Tibial artery (tissue), 4 donors: ENCODE measurements around the gene NPDC1.

Experiments
- DNase-seq, 2 donors: peaks; one replicate each; pipeline ENCODE4 v3.0.0-alpha.2; 2019
- H3K27ac ChIP-seq, 2 donors: fragments of 200-600 bp; sonication (generic) in 1 of 2; 1 replicate in 1 of 2; 2 replicates in 1 of 2; pipeline ENCODE4 v1.5.1; 2018 to 2019; ENCODE audit warnings: mild to moderate bottlenecking in 1 of 2
- H3K27me3 ChIP-seq, 2 donors: fragments of 200-600 bp; sonication (generic) in 1 of 2; one replicate each; pipeline versions ENCODE4 v1.5.1 to v1.6.0; 2016 to 2019
- H3K36me3 ChIP-seq, 3 donors: fragments of 200-600 bp; sonication (generic) in 2 of 3; one replicate each; pipeline ENCODE4 v1.5.1; 2016 to 2019; ENCODE audit warnings: mild to moderate bottlenecking in 2 of 3
- H3K4me1 ChIP-seq, 4 donors: fragments of 200-600 bp; sonication (generic) in 2 of 4; 1 replicate in 3 of 4; 2 replicates in 1 of 4; pipeline ENCODE4 v1.5.1; 2016 to 2019
- H3K4me3 ChIP-seq, 2 donors: fragments of 200-600 bp; sonication (generic) in 1 of 2; 1 replicate in 1 of 2; 2 replicates in 1 of 2; pipeline ENCODE4 v1.5.1; 2018 to 2019; ENCODE audit warnings: mild to moderate bottlenecking in 2 of 2
- H3K9me3 ChIP-seq, 3 donors: fragments of 200-600 bp; sonication (generic) in 1 of 3; one replicate each; pipeline ENCODE4 v1.5.1; 2016 to 2019
- CTCF ChIP-seq, 2 experiments: fragments of 200-600 bp in 1 of 2; fragments of 450-650 bp in 1 of 2; IDR thresholded peaks; one replicate each; pipeline ENCODE4 v1.5.1; 2017 to 2019; ENCODE audit warnings: antibody characterized with exemption in 2 of 2, mild to moderate bottlenecking in 1 of 2, moderate library complexity in 1 of 2
- intact Hi-C: fragments of 100-400 bp; cut with DNase I; formaldehyde crosslinking; loops from one replicate; pipeline ENCODE4 v1.15.0; 2023; ENCODE audit warnings: low total_unique reads

NPDC1 gene

GRCh38 chr9:137042751-137043727 is 2.9 kb downstream of the NPDC1 start:
- no peaks in the 10 kb centered on the region for H3K9me3 ChIP-seq
- peaks cover 5 to 31% (median 22%) of the 10 kb centered on the region in 3 donors for H3K36me3 ChIP-seq
- no peak for TF ChIP-seq CTCF (IDR thresholded peaks at IDR 0.05)
- peak overlapping the region in 1 of 2 donors; percentile 54 for H3K4me3 ChIP-seq
- intact Hi-C loops, result loop anchor here (5.0 kb wide), 1 partner anchor 34 kb away; the partner anchor contains the start of gene UAP1L1
- H3K27ac ChIP-seq, result no peak overlapping the region
- peaks cover 0 to 16% of the 10 kb centered on the region in 2 donors for H3K27me3 ChIP-seq
- no peak for DNase-seq
- peaks cover 0 to 33% (median 21%) of the 10 kb centered on the region in 4 donors for H3K4me1 ChIP-seq

- H3K27ac ChIP-seq, result no peak overlapping the region
- no peaks in the 10 kb centered on the region for H3K9me3 ChIP-seq
- no peak overlapping the region for H3K4me3 ChIP-seq
- H3K27me3 ChIP-seq, result peaks cover 0 to 4% of the 10 kb centered on the region in 2 donors
- no peak for DNase-seq
- no peak for TF ChIP-seq CTCF (IDR thresholded peaks at IDR 0.05)
- H3K36me3 ChIP-seq, result peaks cover 5 to 41% (median 22%) of the 10 kb centered on the region in 3 donors
- H3K4me1 ChIP-seq, result peaks cover 0 to 27% (median 16%) of the 10 kb centered on the region in 4 donors
- intact Hi-C loops, result loop anchor here (5.0 kb wide), 1 partner anchor 36 kb away; the partner anchor contains the start of gene UAP1L1
Observed at GRCh38 chr9:137041124-137041523, 4.9 kb downstream of the NPDC1 start.

GRCh38 chr9:137040568-137040967 is 5.4 kb downstream of the NPDC1 start:
- TF ChIP-seq CTCF (IDR thresholded peaks at IDR 0.05), result no peak
- Histone ChIP-seq H3K4me3 (no peak overlapping the region), H3K27me3 (peaks cover 0 to 10% of the 10 kb centered on the region in 2 donors), H3K9me3 (no peaks in the 10 kb centered on the region), H3K27ac (no peak overlapping the region), H3K36me3 (peaks cover 5 to 41% (median 22%) of the 10 kb centered on the region in 3 donors), H3K4me1 (peaks cover 0 to 26% (median 13%) of the 10 kb centered on the region in 4 donors)
- DNase-seq, result no peak
- intact Hi-C loops, result loop anchor here (5.0 kb wide), 1 partner anchor 37 kb away; the partner anchor contains the start of gene UAP1L1

- H3K9me3 ChIP-seq, result no peaks in the 10 kb centered on the region
- H3K27me3 ChIP-seq, result peaks cover 0 to 15% of the 10 kb centered on the region in 2 donors
- H3K27ac ChIP-seq, result no peak overlapping the region
- TF ChIP-seq CTCF (IDR thresholded peaks at IDR 0.05), result no peak
- no peak overlapping the region for H3K4me3 ChIP-seq
- H3K4me1 ChIP-seq, result peaks cover 0 to 26% (median 13%) of the 10 kb centered on the region in 4 donors
- DNase-seq, result no peak
- H3K36me3 ChIP-seq, result peaks cover 5 to 41% (median 22%) of the 10 kb centered on the region in 3 donors
- intact Hi-C loops, result loop anchor here (5.0 kb wide), 1 partner anchor 38 kb away; the partner anchor contains the start of gene UAP1L1
Observed at GRCh38 chr9:137039611-137040366, 6.2 kb downstream of the NPDC1 start.

GRCh38 chr9:137038916-137039315 is 7.1 kb downstream of the NPDC1 start:
- Histone ChIP-seq H3K27ac (no peak overlapping the region), H3K4me1 (peaks cover 0 to 22% (median 7%) of the 10 kb centered on the region in 4 donors), H3K27me3 (peaks cover 0 to 18% of the 10 kb centered on the region in 2 donors), H3K4me3 (no peak overlapping the region), H3K9me3 (no peaks in the 10 kb centered on the region), H3K36me3 (peaks cover 5 to 41% (median 22%) of the 10 kb centered on the region in 3 donors)
- no peak for TF ChIP-seq CTCF (IDR thresholded peaks at IDR 0.05)
- intact Hi-C loops, result no loop called here
- DNase-seq, result no peak
